HepG2 (cell line): Measurements from ENCODE around the gene RTEL1. TPM values are rescaled to one million over a fixed set of nuclear protein-coding genes. Genes with fewer than 3 reads are reported as not detected.

Source experiments
- AGO1 ChIP-seq: fragments of 200-400 bp; formaldehyde crosslinking; IDR thresholded peaks from 2 replicates; pipeline ENCODE4 v1.6.1; 2017; ENCODE audit warnings: mild to moderate bottlenecking, low read depth, low read length, moderate library complexity; ENCODE audit not compliant: poor library complexity, severe bottlenecking
- BRD4 ChIP-seq: sonication (generic); formaldehyde crosslinking; IDR thresholded peaks from 2 replicates; pipeline ENCODE4 v1.4.0; 2020; ENCODE audit warnings: missing genetic modification reagents
- DPF2 ChIP-seq: sonication (generic); formaldehyde crosslinking; IDR thresholded peaks from 2 replicates; pipeline ENCODE4 v1.4.0; 2020; ENCODE audit warnings: mild to moderate bottlenecking, low read depth, missing genetic modification reagents, borderline replicate concordance
- GLI4 ChIP-seq: sonication (generic); formaldehyde crosslinking; IDR thresholded peaks from 2 replicates; pipeline ENCODE4 v1.5.1; 2020; ENCODE audit warnings: missing genetic modification reagents, mild to moderate bottlenecking, moderate library complexity, borderline replicate concordance
- HNRNPH1 ChIP-seq: fragments of 200-400 bp; formaldehyde crosslinking; optimal IDR thresholded peaks from 2 replicates; pipeline ENCODE3; 2017; ENCODE audit warnings: mild to moderate bottlenecking, low read depth, low read length
- NKX3-1 ChIP-seq: sonication (generic); formaldehyde crosslinking; IDR thresholded peaks from 2 replicates; pipeline ENCODE4 v1.5.0; 2020; ENCODE audit warnings: missing genetic modification reagents
- POGZ ChIP-seq: sonication (generic); formaldehyde crosslinking; IDR thresholded peaks from 2 replicates; pipeline ENCODE4 v1.4.0; 2020; ENCODE audit warnings: mild to moderate bottlenecking, missing genetic modification reagents
- SATB2 ChIP-seq: sonication (generic); formaldehyde crosslinking; IDR thresholded peaks from 2 replicates; pipeline ENCODE4 v1.5.0; 2020; ENCODE audit warnings: missing genetic modification reagents
- SIX4 ChIP-seq: sonication (generic); formaldehyde crosslinking; IDR thresholded peaks from 2 replicates; pipeline ENCODE4 v1.4.0; 2020; ENCODE audit warnings: missing genetic modification reagents
- SMAD1 ChIP-seq: sonication (generic); formaldehyde crosslinking; IDR thresholded peaks from 2 replicates; pipeline ENCODE4 v1.4.0; 2020; ENCODE audit warnings: missing genetic modification reagents, low read depth, mild to moderate bottlenecking, borderline replicate concordance
- SMAD9 ChIP-seq: sonication (generic); formaldehyde crosslinking; IDR thresholded peaks from 2 replicates; pipeline ENCODE4 v1.5.1; 2020; ENCODE audit warnings: mild to moderate bottlenecking, missing genetic modification reagents
- TBX2 ChIP-seq: sonication (generic); formaldehyde crosslinking; IDR thresholded peaks from 2 replicates; pipeline ENCODE4 v1.5.0; 2020; ENCODE audit warnings: missing genetic modification reagents, mild to moderate bottlenecking, borderline replicate concordance
- ZFX ChIP-seq: sonication (generic); formaldehyde crosslinking; IDR thresholded peaks from 2 replicates; pipeline ENCODE4 v1.4.0; 2020; ENCODE audit warnings: mild to moderate bottlenecking, low read depth, missing genetic modification reagents, moderate library complexity
- ZNF142 ChIP-seq: sonication (generic); formaldehyde crosslinking; IDR thresholded peaks from 2 replicates; pipeline ENCODE4 v1.4.0; 2020; ENCODE audit warnings: missing genetic modification reagents
- ZNF205 ChIP-seq: IDR thresholded peaks from 2 replicates; pipeline ENCODE4 v1.6.1; 2018; ENCODE audit warnings: missing biosample characterization, missing genetic modification reagents
- ZNF512B ChIP-seq: sonication (generic); formaldehyde crosslinking; IDR thresholded peaks from 2 replicates; pipeline ENCODE4 v1.5.1; 2020; ENCODE audit warnings: missing genetic modification reagents, mild to moderate bottlenecking, borderline replicate concordance
- ZNF564 ChIP-seq: sonication (generic); formaldehyde crosslinking; IDR thresholded peaks from 2 replicates; pipeline ENCODE4 v1.8.1; 2023; ENCODE audit warnings: mild to moderate bottlenecking, missing genetic modification reagents
- ZNF720 ChIP-seq: sonication (generic); formaldehyde crosslinking; IDR thresholded peaks from 2 replicates; pipeline ENCODE4 v1.4.0; 2020; ENCODE audit warnings: missing genetic modification reagents
- ZNF839 ChIP-seq: sonication (generic); formaldehyde crosslinking; IDR thresholded peaks from 2 replicates; pipeline ENCODE4 v1.4.0; 2020; ENCODE audit warnings: missing genetic modification reagents, mild to moderate bottlenecking, borderline replicate concordance
- ZSCAN21 ChIP-seq: sonication (generic); formaldehyde crosslinking; IDR thresholded peaks from 2 replicates; pipeline ENCODE4 v1.8.0; 2022; ENCODE audit warnings: mild to moderate bottlenecking, missing genetic modification reagents, moderate library complexity, borderline replicate concordance
- polyA plus RNA-seq, 8 experiments: library from polyadenylated mRNA; depleted of rRNA in 3 of 8; stranded (reverse) in 7 of 8; unstranded in 1 of 8; fragments of >200 nt; fragmentation: Illumina TruSeq in 4 of 8; extraction: Trizol in 4 of 8; gene quantifications; 2 replicates each; pipeline versions ENCODE4 v1.2.1 to v1.2.3, GENCODE V29; 2011 to 2016; ENCODE audit warnings: low read depth in 4 of 8, missing spikeins in 1 of 8, mixed read lengths in 1 of 8; ENCODE audit not compliant: insufficient read depth in 1 of 8
- total RNA-seq, 5 experiments: library from RNA; depleted of rRNA; stranded (reverse); fragments of >200 nt; fragmentation: Illumina TruSeq; extraction: Trizol; gene quantifications; 2 replicates each; pipeline ENCODE4 v1.2.3, GENCODE V29; 2016; ENCODE audit warnings: low read depth in 1 of 5

The RTEL1 gene
- total and polyA plus RNA-seq, 2 of the 13 experiments (the other 11 are each of a cell fraction or from before 2014, with no cell fraction given): 21.8 to 36.4 TPM

DNA sequence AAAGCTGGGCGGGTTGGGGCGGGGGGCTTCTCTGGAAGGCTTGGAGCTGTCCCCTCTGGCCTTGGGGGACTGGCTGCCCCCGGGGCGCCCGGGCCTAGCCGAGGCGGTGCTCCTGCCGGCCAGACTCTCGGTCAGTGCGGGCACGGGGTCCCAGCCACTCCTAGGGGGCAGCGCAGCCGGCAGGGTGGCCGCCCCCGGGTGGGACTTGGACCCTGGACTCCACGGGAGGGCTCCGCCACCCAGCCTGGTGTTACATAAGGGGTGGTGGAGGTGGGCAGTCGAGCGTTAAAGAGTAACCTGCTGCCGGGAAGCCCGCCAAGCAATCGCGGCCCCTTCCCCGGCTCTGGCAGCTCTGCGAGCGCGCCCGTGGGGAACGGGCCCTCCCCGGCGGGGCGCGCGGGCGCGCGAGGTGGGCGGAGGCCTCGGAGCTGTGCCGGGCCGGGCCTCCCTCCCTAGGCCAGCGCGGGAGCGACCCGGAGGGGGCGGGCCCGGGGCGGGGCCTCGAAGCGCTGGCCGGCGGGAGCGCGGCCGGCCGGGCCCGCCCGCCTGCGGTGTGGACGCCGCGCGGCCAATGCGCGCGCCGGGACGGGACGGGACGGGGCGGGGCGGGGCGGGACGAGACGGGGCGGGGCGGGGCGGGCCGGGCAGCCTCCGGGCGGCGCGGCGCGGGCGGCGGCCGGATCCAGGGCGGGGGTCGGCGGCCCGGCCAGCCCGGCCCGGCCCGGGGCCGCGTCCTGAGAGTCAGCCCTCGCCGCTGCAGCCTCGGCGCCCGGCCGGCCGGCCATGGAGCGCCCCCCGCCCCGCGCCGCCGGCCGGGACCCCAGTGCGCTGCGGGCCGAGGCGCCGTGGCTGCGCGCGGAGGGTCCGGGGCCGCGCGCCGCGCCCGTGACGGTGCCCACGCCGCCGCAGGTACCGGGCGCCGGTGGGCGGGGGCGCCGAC is 81.3 kb downstream of the RTEL1 start, which contains the start of gene SLC2A4RG (continued):
- TF ChIP-seq SMAD9 (CRISPR knock-in tag) (no peak; the same call in 1 of the 2 replicates), TBX2 (CRISPR knock-in tag) (peak; percentile 94), SATB2 (CRISPR knock-in tag) (peak; percentile 85; the same call in 1 of the 2 replicates), ZFX (CRISPR knock-in tag) (peak; percentile 89), SIX4 (CRISPR knock-in tag) (peak; percentile 61; the same call in 1 of the 2 replicates), GLI4 (CRISPR knock-in tag) (peak; percentile 88; the same call in 1 of the 2 replicates), ZNF512B (CRISPR knock-in tag) (no peak), ZNF564 (CRISPR knock-in tag) (0 out of 2 replicates have a peak, but pooled peaks have one; percentile 10), ZNF720 (0 out of 2 replicates have a peak, but pooled peaks have one; percentile 30), AGO1 (peak; percentile 93), SMAD1 (CRISPR knock-in tag) (peak; percentile 88), ZNF142 (CRISPR knock-in tag) (peak; percentile 79), BRD4 (CRISPR knock-in tag) (peak; percentile 88), HNRNPH1 (peak; percentile 69), POGZ (CRISPR knock-in tag) (0 out of 2 replicates have a peak, but pooled peaks have one; percentile 8), NKX3-1 (CRISPR knock-in tag) (peak; percentile 94), DPF2 (peak; percentile 65; the same call in 1 of the 2 replicates), ZSCAN21 (CRISPR knock-in tag) (peak; percentile 92), ZNF205 (CRISPR knock-in tag) (no peak), ZNF839 (peak; percentile 25; the same call in 1 of the 2 replicates)
